ENCODE results near the gene FAM170B. TPM values are rescaled to one million over a fixed set of nuclear protein-coding genes. Genes with fewer than 3 reads are reported as not detected.

FAM170B gene
- total and polyA plus RNA-seq, 2 of the 4 experiments (the other 2 are of a cell fraction), result not detected

DNA sequence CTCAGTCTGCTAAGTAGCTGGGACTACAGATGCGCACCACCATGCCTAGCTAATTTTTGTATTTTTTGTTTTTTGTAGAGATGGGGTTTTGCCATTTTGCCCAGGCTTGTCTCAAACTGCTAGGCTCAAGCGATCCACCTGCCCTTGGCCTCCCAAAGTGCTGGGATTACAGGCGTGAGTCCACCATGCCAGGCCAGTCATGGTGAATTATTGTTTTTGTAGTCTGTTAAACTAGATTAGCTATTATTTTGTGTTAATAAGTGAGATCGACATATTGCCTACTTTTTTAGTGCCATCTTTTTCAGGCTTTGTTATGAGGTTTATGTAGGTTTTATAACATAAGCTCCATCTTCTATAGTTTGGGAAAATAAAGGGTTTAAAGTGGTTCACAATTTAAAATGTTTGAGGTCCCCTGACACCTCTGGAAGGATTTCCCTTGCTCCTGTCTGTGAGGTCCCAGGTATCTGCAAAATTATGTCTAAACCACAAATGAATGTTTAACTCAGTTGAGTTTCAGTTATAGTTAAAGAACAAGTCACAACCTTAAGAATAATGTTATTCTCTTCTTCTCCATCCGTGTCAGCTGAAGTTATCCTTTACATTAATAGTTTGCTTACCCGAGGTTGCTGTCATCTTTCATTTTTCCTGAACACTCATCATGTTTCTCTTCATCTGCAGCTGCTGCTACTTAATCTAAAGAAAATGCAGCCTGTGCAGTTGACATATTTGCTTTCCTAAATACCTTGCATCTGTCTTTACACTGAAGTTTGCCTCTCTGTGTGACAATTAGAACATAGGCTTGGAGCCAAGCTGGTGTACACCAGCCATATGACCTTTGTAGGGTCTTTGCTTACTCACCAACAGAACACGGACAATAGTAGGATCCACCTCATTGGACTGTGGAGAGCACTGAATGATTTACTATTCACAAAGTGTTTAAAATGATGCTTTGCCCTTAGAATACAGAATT, 9.6 kb downstream of the FAM170B start:
- BruUV-seq (replicated peaks), result no TSS peak
- no peak overlapping the region for H2BK120ac ChIP-seq (ENCODE audit: low read depth, low read length)
- no peaks in the 10 kb centered on the region for H3K9me1 ChIP-seq (ENCODE audit: insufficient read depth, low read length)
- no peak overlapping the region for H3K27ac ChIP-seq (ENCODE audit: insufficient read depth, low read length)
- H3K4ac ChIP-seq (ENCODE audit: low read depth, low read length), result no peak overlapping the region
- no peak for ATAC-seq (ENCODE audit: low read depth)
- H3K9ac ChIP-seq (ENCODE audit: low read depth, low read length), result no peak overlapping the region
- no peak overlapping the region for H2BK20ac ChIP-seq (ENCODE audit: low read depth, low read length)
- H2AFZ ChIP-seq (replicated peaks; ENCODE audit: low read length, poor library complexity), result no peak overlapping the region
- H3K56ac ChIP-seq (ENCODE audit: extremely low read depth, insufficient read depth, low read length), result no peak overlapping the region
- TF ChIP-seq BHLHE40 (IDR thresholded peaks at IDR 0.05; ENCODE audit: low read depth, low read length) (no peak), POLR2A (IDR thresholded peaks at IDR 0.05; ENCODE audit: low read depth, low read length) (no peak), FOS (IDR thresholded peaks at IDR 0.05; ENCODE audit: low read depth, low read length) (no peak), NFE2L2 (IDR thresholded peaks at IDR 0.05; ENCODE audit: low read depth, low read length) (no peak), MAZ (IDR thresholded peaks at IDR 0.05; ENCODE audit: borderline replicate concordance, low read depth, low read length) (no peak), CEBPB (IDR thresholded peaks at IDR 0.05; ENCODE audit: low read depth, low read length) (no peak), MXI1 (IDR thresholded peaks at IDR 0.05; ENCODE audit: borderline replicate concordance, low read depth, low read length) (no peak), SMC3 (IDR thresholded peaks at IDR 0.05; ENCODE audit: low read depth, low read length) (no peak)
- TF ChIP-seq, protein P1, sequence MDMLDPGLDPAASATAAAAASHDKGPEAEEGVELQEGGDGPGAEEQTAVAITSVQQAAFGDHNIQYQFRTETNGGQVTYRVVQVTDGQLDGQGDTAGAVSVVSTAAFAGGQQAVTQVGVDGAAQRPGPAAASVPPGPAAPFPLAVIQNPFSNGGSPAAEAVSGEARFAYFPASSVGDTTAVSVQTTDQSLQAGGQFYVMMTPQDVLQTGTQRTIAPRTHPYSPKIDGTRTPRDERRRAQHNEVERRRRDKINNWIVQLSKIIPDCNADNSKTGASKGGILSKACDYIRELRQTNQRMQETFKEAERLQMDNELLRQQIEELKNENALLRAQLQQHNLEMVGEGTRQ (IDR thresholded peaks at IDR 0.05; ENCODE audit: low read depth, low read length), result no peak
- no peaks in the 10 kb centered on the region for H4K20me1 ChIP-seq (ENCODE audit: insufficient read depth, low read length)
- H3K36me3 ChIP-seq (ENCODE audit: control insufficient read depth, insufficient read depth, low read length), result no peaks in the 10 kb centered on the region
- WGBS, 2 experiments (ENCODE audit: extremely low coverage in 2 of 2, insufficient read length in 1 of 2), result 90% methylated on average over 2 of the region's 7 CpGs; no CpG with 5 or more reads in 1 of the 2 experiments
- H2AK5ac ChIP-seq (ENCODE audit: low read depth, low read length), result no peak overlapping the region
- no peak overlapping the region for H3K14ac ChIP-seq (replicated peaks; ENCODE audit: low read depth, low read length)
- H3K4me3 ChIP-seq (ENCODE audit: insufficient read depth, low read depth, low read length), result no peak overlapping the region
- H4K8ac ChIP-seq (ENCODE audit: low read depth in 2 of 2, low read length in 2 of 2), result no peak overlapping the region
- no peak overlapping the region for H4K91ac ChIP-seq (ENCODE audit: insufficient read depth, low read depth, low read length)
- no peak overlapping the region for H2BK15ac ChIP-seq (ENCODE audit: low read depth, low read length)
- H2BK5ac ChIP-seq (ENCODE audit: low read depth, low read length, poor library complexity, severe bottlenecking), result no peak overlapping the region
- H3K4me1 ChIP-seq (ENCODE audit: control insufficient read depth, insufficient read depth, low read length), result no peaks in the 10 kb centered on the region
- no peaks in the 10 kb centered on the region; the same call in 1 of the 2 replicates for H3K9me3 ChIP-seq (ENCODE audit: control insufficient read depth, insufficient read depth, low read length)
- in situ Hi-C loops (cut with MboI; ENCODE audit: low sequenced_read_pairs), result no loop called here
- peaks cover 16% of the 10 kb centered on the region for H3K27me3 ChIP-seq (ENCODE audit: control insufficient read depth, insufficient read depth, low read length)
- H2AK9ac ChIP-seq (replicated peaks; ENCODE audit: low read depth, low read length, poor library complexity), result no peak overlapping the region
- intact Hi-C loops (cut with micrococcal nuclease), result no loop called here
- no peak for DNase-seq
- H3K18ac ChIP-seq (ENCODE audit: low read depth, low read length), result no peak overlapping the region
- dilution Hi-C loops (cut with HindIII; ENCODE audit: low sequenced_read_pairs, unreplicated experiment), result no loop called here
- no peaks in the 10 kb centered on the region for H3K79me1 ChIP-seq (ENCODE audit: low read depth in 1 of 2, low read length in 2 of 2)
- H3K23ac ChIP-seq (ENCODE audit: low read depth, low read length), result no peak overlapping the region
- no peak overlapping the region for H3K4me2 ChIP-seq (ENCODE audit: low read depth, low read length)
- H4K5ac ChIP-seq (ENCODE audit: low read depth, low read length), result no peak overlapping the region
- CTCF ChIA-PET, result no interaction called here
- POLR2A ChIA-PET (ENCODE audit: unreplicated experiment), result no interaction called here

All from IMR-90 (cell line).